Testis (tissue), 2 donors: ENCODE measurements around the gene MST1R.

Experiments
- CTCF ChIP-seq, 3 experiments: fragments of 450-650 bp in 2 of 3; fragments of 200-600 bp in 1 of 3; sonication (generic) in 1 of 3; IDR thresholded peaks; one replicate each; pipeline ENCODE4 v1.5.1; 2016 to 2019; ENCODE audit warnings: antibody characterized with exemption in 3 of 3, mild to moderate bottlenecking in 2 of 3, moderate library complexity in 1 of 3
- POLR2A ChIP-seq: fragments of 450-650 bp; IDR thresholded peaks from one replicate; pipeline ENCODE4 v1.6.1; 2017; ENCODE audit warnings: antibody characterized with exemption, mild to moderate bottlenecking, moderate library complexity

- TF ChIP-seq CTCF (IDR thresholded peaks at IDR 0.05) (no peak), POLR2A (no peak)
Measured at GRCh38 chr3:49878686-49879085, 25.0 kb downstream of the MST1R start.
